HUES48 (cell line): ENCODE measurements around the gene CRYGN.
A peak's percentile ranks its signal among the peaks of the same experiment; 100 is the strongest.

Experiments used
- H3K27ac ChIP-seq: one replicate; pipeline ENCODE4 v1.7.0; 2013; ENCODE audit warnings: low read depth, low read length, inconsistent platforms
- H3K27me3 ChIP-seq: 2 replicates; pipeline ENCODE4 v1.6.1; 2013; ENCODE audit warnings: mild to moderate bottlenecking, low read length; ENCODE audit not compliant: control insufficient read depth, insufficient read depth
- H3K36me3 ChIP-seq: 2 replicates; pipeline ENCODE4 v1.6.1; 2013; ENCODE audit warnings: low read length; ENCODE audit not compliant: control insufficient read depth, insufficient read depth
- H3K4me1 ChIP-seq: 2 replicates; pipeline ENCODE4 v1.6.1; 2013; ENCODE audit warnings: mild to moderate bottlenecking, low read length; ENCODE audit not compliant: control insufficient read depth, insufficient read depth
- H3K4me3 ChIP-seq: 2 replicates; pipeline ENCODE4 v1.5.1; 2013; ENCODE audit warnings: mild to moderate bottlenecking, low read depth, low read length
- H3K9ac ChIP-seq: 2 replicates; pipeline ENCODE4 v1.6.1; 2013; ENCODE audit warnings: mild to moderate bottlenecking, low read depth, low read length, moderate library complexity
- H3K9me3 ChIP-seq: 2 replicates; pipeline ENCODE4 v1.6.1; 2013; ENCODE audit warnings: low read length; ENCODE audit not compliant: control insufficient read depth, insufficient read depth

Gene CRYGN

GRCh38 chr7:151472644-151473380 is 32.9 kb upstream of the CRYGN start:
- Histone ChIP-seq H3K27me3 (no peaks in the 10 kb centered on the region), H3K4me3 (no peak overlapping the region; the same call in 1 of the 2 replicates), H3K4me1 (peaks cover 40% of the 10 kb centered on the region), H3K9me3 (no peaks in the 10 kb centered on the region), H3K9ac (0 out of 2 replicates have a peak overlapping the region, but pooled peaks have one; percentile 12), H3K27ac (peak overlapping the region; percentile 84), H3K36me3 (peaks cover 55% of the 10 kb centered on the region)

GRCh38 chr7:151470711-151471110 is 30.8 kb upstream of the CRYGN start:
- H3K9ac ChIP-seq: no peak overlapping the region
- H3K36me3 ChIP-seq: peaks cover 67% of the 10 kb centered on the region
- peak overlapping the region; percentile 84 for H3K27ac ChIP-seq
- H3K4me3 ChIP-seq: no peak overlapping the region
- H3K27me3 ChIP-seq: no peaks in the 10 kb centered on the region
- H3K4me1 ChIP-seq: peaks cover 36% of the 10 kb centered on the region
- no peaks in the 10 kb centered on the region; the same call in 1 of the 2 replicates for H3K9me3 ChIP-seq

DNA sequence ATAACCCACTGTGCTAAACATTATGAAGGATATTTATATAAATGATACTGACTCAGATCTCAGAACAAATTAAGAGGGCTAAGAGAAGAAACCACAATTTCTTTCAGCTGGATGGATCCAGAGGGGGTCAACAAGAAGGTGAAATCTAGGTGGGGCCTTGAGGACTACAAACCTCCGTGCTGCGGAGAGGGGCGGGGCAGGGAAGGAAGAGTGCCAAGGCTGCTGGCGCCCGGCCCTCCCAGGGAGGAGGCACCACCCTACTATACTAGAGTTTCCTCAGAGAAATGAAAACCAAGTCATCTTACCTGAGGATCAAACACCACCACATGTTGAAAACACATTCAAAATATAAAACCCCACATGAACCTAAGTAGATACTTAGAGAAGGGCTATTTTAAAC is 29.3 kb upstream of the CRYGN start:
- Histone ChIP-seq H3K27ac (no peak overlapping the region), H3K4me1 (peaks cover 36% of the 10 kb centered on the region), H3K36me3 (peaks cover 69% of the 10 kb centered on the region), H3K9me3 (no peaks in the 10 kb centered on the region; the same call in 1 of the 2 replicates), H3K4me3 (no peak overlapping the region), H3K9ac (no peak overlapping the region), H3K27me3 (no peaks in the 10 kb centered on the region)

DNA sequence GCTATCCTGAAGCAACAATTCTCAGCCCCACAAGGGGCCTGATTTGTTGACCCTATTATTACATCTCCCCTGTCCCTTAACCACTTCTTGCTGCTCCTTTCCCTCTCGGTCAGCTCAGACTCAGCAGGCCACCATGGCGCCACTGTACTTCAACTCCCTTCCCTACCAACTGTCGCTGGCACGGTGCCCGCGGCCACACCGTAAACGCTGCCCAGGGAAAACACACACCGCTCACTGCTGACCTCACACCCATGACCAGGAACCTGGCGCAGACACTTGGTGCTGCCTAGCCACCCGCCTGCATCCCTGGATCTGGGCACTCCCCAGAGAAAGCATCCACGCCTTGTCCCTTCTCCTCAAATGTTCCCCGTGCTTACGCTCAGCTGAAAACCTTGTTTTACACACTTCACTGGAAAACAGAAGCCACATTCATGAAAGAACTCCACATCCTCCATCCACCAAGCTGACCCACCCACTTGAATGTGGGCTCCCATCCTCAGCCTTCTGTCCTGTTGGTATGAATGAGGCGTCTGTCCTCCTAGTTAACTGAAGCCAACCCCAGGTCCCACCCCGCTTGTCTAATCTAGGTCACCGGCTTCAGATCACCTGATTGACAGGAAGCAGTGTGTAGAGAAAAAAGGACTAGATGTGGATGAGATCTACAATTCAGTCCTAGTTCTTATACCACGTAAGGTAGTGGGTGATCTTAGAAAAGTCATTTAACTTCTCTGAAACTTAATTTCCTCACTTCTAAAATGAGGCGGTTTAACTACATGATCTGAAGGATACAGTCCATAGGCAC is 28.5 kb upstream of the CRYGN start:
- Histone ChIP-seq H3K36me3 (peaks cover 68% of the 10 kb centered on the region), H3K9me3 (peaks cover 8% of the 10 kb centered on the region), H3K4me3 (no peak overlapping the region), H3K4me1 (peaks cover 32% of the 10 kb centered on the region), H3K27ac (no peak overlapping the region), H3K27me3 (no peaks in the 10 kb centered on the region), H3K9ac (no peak overlapping the region)

DNA sequence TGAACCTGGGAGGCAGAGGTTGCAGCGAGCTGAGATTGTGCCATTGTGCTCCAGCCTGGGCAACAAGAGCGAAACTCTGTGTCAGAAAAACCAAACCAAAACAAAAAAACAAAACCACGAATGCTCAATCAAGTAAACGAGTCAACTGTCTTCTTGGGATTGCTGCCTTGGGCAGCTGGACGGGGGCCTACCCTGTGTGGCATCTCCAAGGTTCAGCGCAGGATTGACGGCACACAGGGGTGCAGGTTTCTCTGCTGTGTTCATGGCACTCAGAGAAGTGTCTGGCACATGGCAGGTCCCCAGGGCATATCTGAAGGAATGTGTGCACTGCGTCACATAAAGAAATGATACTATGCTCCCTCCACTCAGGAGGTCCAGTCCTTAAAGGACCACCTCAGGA is 25.2 kb upstream of the CRYGN start:
- peaks cover 17% of the 10 kb centered on the region for H3K9me3 ChIP-seq
- peaks cover 58% of the 10 kb centered on the region for H3K36me3 ChIP-seq

GRCh38 chr7:151462306-151462779 is 22.4 kb upstream of the CRYGN start:
- peaks cover 30% of the 10 kb centered on the region for H3K36me3 ChIP-seq
- H3K9ac ChIP-seq: no peak overlapping the region
- H3K27me3 ChIP-seq: no peaks in the 10 kb centered on the region
- H3K4me3 ChIP-seq: no peak overlapping the region
- H3K4me1 ChIP-seq: peaks cover 29% of the 10 kb centered on the region
- peaks cover 23% of the 10 kb centered on the region for H3K9me3 ChIP-seq
- H3K27ac ChIP-seq: peak overlapping the region; percentile 44

More for the DNA sequence above, 25.2 kb upstream of the CRYGN start:
- no peaks in the 10 kb centered on the region for H3K27me3 ChIP-seq
- H3K4me1 ChIP-seq: peaks cover 13% of the 10 kb centered on the region
- no peak overlapping the region for H3K9ac ChIP-seq
- H3K27ac ChIP-seq: no peak overlapping the region
- no peak overlapping the region for H3K4me3 ChIP-seq

DNA sequence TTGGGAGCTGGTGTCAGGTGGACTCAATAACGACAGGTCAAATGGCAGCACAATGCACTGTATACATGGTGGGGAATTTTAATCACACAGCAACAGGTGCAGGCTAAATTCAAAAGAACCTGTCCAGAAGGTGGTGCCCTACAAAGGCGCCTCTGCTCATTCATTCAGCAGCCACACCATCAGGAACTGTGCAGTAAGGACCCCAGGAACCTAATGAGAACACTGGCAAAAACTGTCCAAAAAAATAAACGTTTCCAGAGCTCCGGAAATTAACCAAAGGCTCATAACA is 21.9 kb upstream of the CRYGN start:
- Histone ChIP-seq H3K36me3 (peaks cover 26% of the 10 kb centered on the region), H3K27me3 (no peaks in the 10 kb centered on the region), H3K9me3 (peaks cover 26% of the 10 kb centered on the region), H3K4me3 (no peak overlapping the region), H3K9ac (no peak overlapping the region), H3K4me1 (peaks cover 33% of the 10 kb centered on the region), H3K27ac (peak overlapping the region; percentile 44)

- peaks cover 26% of the 10 kb centered on the region for H3K9me3 ChIP-seq
- peaks cover 39% of the 10 kb centered on the region for H3K4me1 ChIP-seq
- no peak overlapping the region for H3K9ac ChIP-seq
- no peak overlapping the region for H3K4me3 ChIP-seq
- H3K27me3 ChIP-seq: no peaks in the 10 kb centered on the region
- no peak overlapping the region for H3K27ac ChIP-seq
- H3K36me3 ChIP-seq: peaks cover 23% of the 10 kb centered on the region
Observed at GRCh38 chr7:151461096-151461941, 21.4 kb upstream of the CRYGN start.

DNA sequence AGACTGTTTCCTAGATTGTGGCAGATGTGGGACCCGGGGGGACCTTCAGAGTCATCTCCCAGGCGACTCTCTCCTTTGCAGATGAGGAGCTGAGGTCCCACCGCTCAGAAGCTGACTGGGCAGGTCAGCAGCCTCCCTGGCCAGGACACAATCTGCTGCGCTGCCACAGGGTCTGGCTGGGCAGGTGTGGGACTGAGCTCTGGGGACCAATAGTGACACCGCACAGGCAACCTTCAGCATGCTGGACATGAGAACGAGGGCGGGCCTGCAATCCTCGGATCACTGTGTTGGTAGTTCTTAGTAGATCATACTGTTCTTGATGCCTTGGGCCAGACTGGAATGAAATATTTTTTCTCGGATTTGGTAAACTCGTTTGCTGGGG is 20.5 kb upstream of the CRYGN start:
- Histone ChIP-seq H3K4me3 (no peak overlapping the region), H3K4me1 (peaks cover 42% of the 10 kb centered on the region), H3K9ac (peak overlapping the region; percentile 21; the same call in 1 of the 2 replicates), H3K27me3 (no peaks in the 10 kb centered on the region), H3K27ac (peak overlapping the region; percentile 62), H3K9me3 (peaks cover 26% of the 10 kb centered on the region), H3K36me3 (peaks cover 14% of the 10 kb centered on the region)

- H3K4me1 ChIP-seq: peaks cover 47% of the 10 kb centered on the region
- peak overlapping the region; percentile 62 for H3K27ac ChIP-seq
- no peak overlapping the region for H3K4me3 ChIP-seq
- peaks cover 26% of the 10 kb centered on the region for H3K9me3 ChIP-seq
- H3K9ac ChIP-seq: peak overlapping the region; percentile 21; the same call in 1 of the 2 replicates
- no peaks in the 10 kb centered on the region for H3K27me3 ChIP-seq
- peaks cover 10% of the 10 kb centered on the region for H3K36me3 ChIP-seq
Observed at GRCh38 chr7:151459726-151460473, 20.0 kb upstream of the CRYGN start.
